Right ventricle myocardium superior (tissue), 1 donor: ENCODE measurements around the gene TMEM225B. TPM values are rescaled to one million over a fixed set of nuclear protein-coding genes. Genes with fewer than 3 reads are reported as not detected.
"Not testable (repeated sequence)": the region's sequence is repeated elsewhere in the genome, so short reads cannot be mapped to it uniquely, and the experiment has no call there.

Experiments used
- ATAC-seq: fragments of 200-7000 bp; cut with Tn5 transposase; one replicate; pipeline ENCODE4 v1.9.1; 2020; ENCODE audit warnings: mild to moderate bottlenecking; ENCODE audit not compliant: poor library complexity
- DNase-seq: peaks from one replicate; pipeline ENCODE4 v3.0.0-alpha.2; 2020
- intact Hi-C: fragments of 100-400 bp; cut with DNase I; formaldehyde crosslinking; loops from one replicate; pipeline ENCODE4 v1.11.2; 2022
- total RNA-seq: library from RNA; stranded (reverse); fragmentation: NEBNext Ultra II Directional; extraction: Animal tissue kit (Norgen Biotek cat#: 25700); gene quantifications from one replicate; pipeline ENCODE4 v1.2.1, GENCODE V29; 2021
- donor health status: DM: no; HTN: yes; CAD: no; lungs with severe emphysema.

The TMEM225B gene
- total RNA-seq, 1 donor from 2014 or later: not detected

- no peak for DNase-seq
- ATAC-seq: no peak
- intact Hi-C loops: no loop called here
These were observed 44.0 kb downstream of the TMEM225B start for GRCh38 chr7:99642027-99642426.

DNA sequence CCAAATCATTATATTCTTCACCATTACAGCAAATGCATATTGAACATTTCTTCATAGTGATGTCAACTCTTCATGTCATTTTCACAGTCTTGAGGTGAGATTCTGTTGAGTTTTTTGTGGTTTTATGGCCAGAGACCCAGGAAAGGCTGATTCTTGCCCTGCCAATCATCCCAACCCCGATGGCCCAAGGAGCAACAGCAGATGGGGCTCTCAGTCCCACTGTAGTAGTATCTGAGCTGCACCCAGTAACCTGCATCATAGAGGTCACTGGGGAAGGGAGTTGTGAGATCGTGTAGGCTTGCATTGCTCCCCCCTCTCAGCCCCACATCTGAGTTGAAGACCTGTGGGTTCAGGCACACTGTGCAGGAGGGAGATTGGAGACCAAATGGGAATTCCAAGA is 45.4 kb downstream of the TMEM225B start:
- ATAC-seq (no peak), DNase-seq (no peak)
- intact Hi-C loops: no loop called here

- ATAC-seq (no peak), DNase-seq (no peak)
- intact Hi-C loops: no loop called here
These were observed 46.4 kb downstream of the TMEM225B start for GRCh38 chr7:99644431-99644830.

DNA sequence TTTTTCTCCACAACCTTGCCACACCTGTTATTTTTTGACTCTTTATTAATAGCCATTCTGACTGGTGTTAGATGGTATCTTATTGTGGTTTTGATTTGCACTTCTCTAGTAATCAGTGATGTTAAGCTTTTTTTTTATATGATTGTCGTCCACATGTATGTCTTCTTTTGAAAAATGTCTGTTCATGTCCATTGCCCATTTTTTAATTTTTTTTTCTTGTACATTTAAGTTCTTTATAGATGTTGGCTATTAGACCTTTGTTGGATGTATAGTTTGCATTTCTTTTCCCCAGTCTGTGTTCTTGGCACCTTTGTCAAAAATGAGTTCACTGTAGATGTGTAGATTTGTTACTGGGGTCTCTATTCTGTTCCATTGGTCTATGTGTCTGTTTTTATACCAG is 47.5 kb downstream of the TMEM225B start:
- DNase-seq: no peak
- no peak for ATAC-seq
- intact Hi-C loops: no loop called here

DNA sequence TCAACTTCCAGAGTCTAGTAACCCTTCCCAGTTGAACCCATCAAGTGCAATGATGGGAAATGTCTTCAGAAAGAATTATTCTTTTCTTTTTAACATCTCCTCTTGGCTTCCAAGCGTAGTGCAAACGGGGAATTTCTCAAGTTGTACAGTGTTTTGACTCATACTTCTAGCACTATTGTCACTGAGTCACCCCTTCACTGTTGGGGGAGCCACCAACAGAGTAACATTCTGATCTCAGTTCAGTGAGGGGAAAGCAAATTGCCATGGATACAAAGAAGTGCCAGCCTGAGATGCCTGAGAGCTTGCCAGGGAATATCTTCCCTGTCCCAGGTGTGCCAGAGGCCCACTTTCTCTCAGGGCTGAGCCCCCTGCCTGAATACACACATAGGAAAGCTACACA is 50.8 kb downstream of the TMEM225B start:
- ATAC-seq (no peak), DNase-seq (no peak)
- intact Hi-C loops: no loop called here

GRCh38 chr7:99651290-99651689 is 53.2 kb downstream of the TMEM225B start:
- DNase-seq (no peak), ATAC-seq (no peak)
- intact Hi-C loops: no loop called here

GRCh38 chr7:99652671-99653070 is 54.6 kb downstream of the TMEM225B start:
- no peak for ATAC-seq

GRCh38 chr7:99653269-99653668 is 55.2 kb downstream of the TMEM225B start:
- intact Hi-C loops, DNase-seq, ATAC-seq: not testable (repeated sequence)

More at GRCh38 chr7:99652671-99653070, 54.6 kb downstream of the TMEM225B start:
- intact Hi-C loops: no loop called here
- no peak for DNase-seq

- intact Hi-C loops: no loop called here
- no peak for DNase-seq
- no peak for ATAC-seq
These were observed 55.7 kb downstream of the TMEM225B start for GRCh38 chr7:99653754-99654153.

- intact Hi-C loops, DNase-seq, ATAC-seq: not testable (repeated sequence)
These were observed 56.6 kb downstream of the TMEM225B start for GRCh38 chr7:99654626-99655025.

GRCh38 chr7:99657879-99658278 is 59.8 kb downstream of the TMEM225B start:
- intact Hi-C loops, ATAC-seq, DNase-seq: not testable (repeated sequence)

Other genes with a start within 250 kb of the TMEM225B start
- 40.6 TPM for gene ARPC1B, start 223.5 kb upstream of the TMEM225B start, total RNA-seq
- 97.7 TPM for gene PDAP1, start 189.7 kb upstream of the TMEM225B start, total RNA-seq
- 31.5 TPM for gene BUD31, start 189.3 kb upstream of the TMEM225B start, total RNA-seq
- gene PTCD1, start 159.5 kb upstream of the TMEM225B start, total RNA-seq: 3.0 TPM
- gene CPSF4, start 159.3 kb upstream of the TMEM225B start, total RNA-seq: 19.9 TPM
- 900 TPM for gene ATP5MF, start 132.1 kb upstream of the TMEM225B start, total RNA-seq
- gene ZNF789, start 125.4 kb upstream of the TMEM225B start, total RNA-seq: 3.4 TPM
- gene ZNF394, start 98.0 kb upstream of the TMEM225B start, total RNA-seq: 15.8 TPM
- 6.1 TPM for gene ZKSCAN5, start 93.6 kb upstream of the TMEM225B start, total RNA-seq
- gene FAM200A, start 46.2 kb upstream of the TMEM225B start, total RNA-seq: 6.5 TPM
- gene ZNF655, start 39.6 kb upstream of the TMEM225B start, total RNA-seq: 24.0 TPM
- 6.9 TPM for gene ZSCAN25, start 18.7 kb downstream of the TMEM225B start, total RNA-seq
- not detected for gene CYP3A5, start 81.7 kb downstream of the TMEM225B start, total RNA-seq
- gene CYP3A7, start 136.9 kb downstream of the TMEM225B start, total RNA-seq: not detected
- 0.70 TPM for gene CYP3A4, start 185.9 kb downstream of the TMEM225B start, total RNA-seq
- not detected for gene CYP3A43, start 229.7 kb downstream of the TMEM225B start, total RNA-seq